GM23248 (cell line): Measurements from ENCODE around the gene ZNF277. TPM values are rescaled to one million over a fixed set of nuclear protein-coding genes. Genes with fewer than 3 reads are reported as not detected.

ENCODE experiments used
- DNase-seq: peaks from one replicate; pipeline ENCODE4 v3.0.0-alpha.2; 2015
- H2AFZ ChIP-seq: fragments of 200-600 bp; sonication (generic); 2 replicates; pipeline ENCODE4 v1.6.1; 2016; ENCODE audit warnings: antibody characterized with exemption
- H3F3A ChIP-seq: fragments of 200-600 bp; sonication (generic); 2 replicates; pipeline ENCODE4 v1.6.1; 2016; ENCODE audit warnings: mild to moderate bottlenecking, antibody characterized with exemption, mixed run types; ENCODE audit not compliant: insufficient read depth
- H3K27ac ChIP-seq: fragments of 200-600 bp; sonication (generic); 2 replicates; pipeline ENCODE4 v1.5.1; 2016; ENCODE audit warnings: mild to moderate bottlenecking
- H3K27me3 ChIP-seq: fragments of 200-600 bp; sonication (generic); replicated peaks from 2 replicates; pipeline ENCODE4 v1.6.1; 2016; ENCODE audit warnings: mild to moderate bottlenecking; ENCODE audit not compliant: insufficient read depth
- H3K36me3 ChIP-seq: fragments of 200-600 bp; sonication (generic); 2 replicates; pipeline ENCODE4 v1.6.1; 2016; ENCODE audit warnings: low read depth, mild to moderate bottlenecking
- H3K4me1 ChIP-seq: fragments of 200-600 bp; sonication (generic); 2 replicates; pipeline ENCODE4 v1.6.1; 2016; ENCODE audit warnings: mild to moderate bottlenecking; ENCODE audit not compliant: insufficient read depth
- H3K4me2 ChIP-seq: fragments of 200-600 bp; sonication (generic); one replicate; pipeline ENCODE4 v1.6.1; 2016; ENCODE audit warnings: mild to moderate bottlenecking; ENCODE audit not compliant: unreplicated experiment
- H3K4me3 ChIP-seq: fragments of 200-600 bp; sonication (generic); 2 replicates; pipeline ENCODE4 v1.5.1; 2016; ENCODE audit warnings: mild to moderate bottlenecking
- H3K79me2 ChIP-seq: fragments of 200-600 bp; sonication (generic); 2 replicates; pipeline ENCODE4 v1.6.1; 2016; ENCODE audit warnings: mild to moderate bottlenecking; ENCODE audit not compliant: insufficient read depth
- H3K9ac ChIP-seq: fragments of 200-600 bp; sonication (generic); 2 replicates; pipeline ENCODE4 v1.6.1; 2016; ENCODE audit warnings: mild to moderate bottlenecking
- H3K9me2 ChIP-seq: fragments of 200-600 bp; sonication (generic); 2 replicates; pipeline ENCODE4 v1.6.1; 2016; ENCODE audit warnings: mixed run types, mild to moderate bottlenecking, moderate library complexity; ENCODE audit not compliant: insufficient read depth
- H3K9me3 ChIP-seq: fragments of 200-600 bp; sonication (generic); one replicate; pipeline ENCODE4 v1.6.1; 2017; ENCODE audit warnings: low read depth
- H4K20me1 ChIP-seq: fragments of 200-600 bp; sonication (generic); 2 replicates; pipeline ENCODE4 v1.6.0; 2016; ENCODE audit not compliant: insufficient read depth
- EZH2 ChIP-seq: fragments of 200-600 bp; sonication (generic); IDR thresholded peaks from 2 replicates; pipeline ENCODE4 v1.6.1; 2018; ENCODE audit warnings: antibody characterized with exemption, mild to moderate bottlenecking; ENCODE audit not compliant: insufficient read depth, poor library complexity, severe bottlenecking
- EZH2phosphoT487 ChIP-seq: fragments of 200-600 bp; sonication (generic); IDR thresholded peaks from 2 replicates; pipeline ENCODE4 v1.6.1; 2018; ENCODE audit warnings: antibody characterized with exemption, moderate library complexity, mild to moderate bottlenecking, low read depth; ENCODE audit not compliant: insufficient read depth
- WGBS, 2 experiments: methylation state at CpG; one replicate each; pipeline ENCODE4 v1.1.6; 2015 to 2017; ENCODE audit warnings: low lambda C conversion rate in 2 of 2, low coverage in 1 of 2; ENCODE audit errors: missing lambda C conversion rate in 2 of 2; 5-methylcytosine and 5-hydroxymethylcytosine counted together
- in situ Hi-C: fragments of 300-500 bp; cut with MboI; formaldehyde crosslinking; loops from 2 replicates; pipeline ENCODE4 v1.15.0; 2020
- polyA plus RNA-seq: library from polyadenylated mRNA; unstranded; fragments of >200 nt; fragmentation: Nextera tagmentation; extraction: Ambion mirVana; gene quantifications from 2 replicates; pipeline ENCODE4 v1.2.1, GENCODE V29; 2016
- total RNA-seq: library from RNA; depleted of rRNA; stranded (reverse); fragments of >200 nt; shearing (Covaris generic); gene quantifications from 2 replicates; pipeline ENCODE4 v1.2.3, GENCODE V29; 2014

The ZNF277 gene
- total and polyA plus RNA-seq, 2 experiments from 2014 or later = 10.0 to 25.1 TPM

DNA sequence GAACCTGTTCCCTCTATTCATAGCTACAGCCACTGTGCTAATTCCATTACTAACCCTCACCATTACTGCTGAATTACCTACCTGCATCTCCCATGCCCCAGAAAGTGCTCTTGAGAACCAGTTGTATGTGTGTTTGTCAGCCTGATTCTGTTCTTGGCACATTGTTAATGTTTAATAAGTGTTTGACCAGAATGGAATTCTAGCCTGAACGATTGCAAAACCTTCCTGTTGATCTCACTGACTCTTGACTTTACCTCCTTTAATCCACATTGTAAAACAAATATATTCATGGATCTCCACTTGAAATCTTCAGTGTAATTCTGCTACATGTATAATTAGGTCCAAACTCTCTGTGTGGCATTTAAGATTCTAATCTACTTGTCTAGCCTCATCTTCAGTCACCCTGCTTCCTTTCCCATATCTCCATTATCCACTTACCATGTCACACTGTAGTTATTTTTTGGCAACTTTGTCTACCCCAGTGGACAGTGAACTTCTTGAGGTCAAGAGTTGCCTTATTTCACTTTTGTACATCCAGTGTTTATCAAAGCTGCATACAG lies 4.9 kb downstream of the ZNF277 start:
- Histone ChIP-seq H3K4me1 (peaks cover 24% of the 10 kb centered on the region), H3K27ac (0 out of 2 replicates have a peak overlapping the region, but pooled peaks have one; percentile 1), H3K4me3 (no peak overlapping the region), H3F3A (peaks cover 14% of the 10 kb centered on the region; the same call in 1 of the 2 replicates), H3K27me3 (no peaks in the 10 kb centered on the region), H3K4me2 (peak overlapping the region; percentile 53), H3K9me3 (no peaks in the 10 kb centered on the region), H3K9ac (no peak overlapping the region), H4K20me1 (peaks cover 10% of the 10 kb centered on the region; the same call in 1 of the 2 replicates), H3K79me2 (peaks cover 96% of the 10 kb centered on the region), H2AFZ (no peak overlapping the region), H3K36me3 (no peaks in the 10 kb centered on the region), H3K9me2 (no peaks in the 10 kb centered on the region)
- DNase-seq = peak; percentile 71
- in situ Hi-C loops = no loop called here
- TF ChIP-seq EZH2 (no peak), EZH2phosphoT487 (no peak)
- WGBS, 2 experiments = 17 to 28% methylated on average over 1 of the region's 1 CpG

DNA sequence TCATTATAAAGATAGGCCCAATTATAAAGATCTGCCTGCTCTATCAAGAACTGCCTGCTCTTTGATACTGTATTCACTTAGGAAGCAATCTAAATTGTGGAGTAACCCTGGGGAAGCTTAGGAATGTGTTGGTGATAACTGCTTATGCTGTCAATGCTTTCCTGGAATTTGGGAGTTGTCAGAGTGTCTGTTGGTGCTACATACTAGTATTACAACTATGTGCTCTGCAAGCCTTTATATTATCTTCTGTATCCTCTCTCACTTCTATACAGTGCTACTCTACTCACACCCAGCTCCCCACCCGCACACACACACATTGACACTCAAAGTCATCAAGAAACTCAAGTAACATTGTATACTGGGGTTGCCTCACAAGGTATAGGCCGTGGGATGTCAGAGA lies 6.1 kb downstream of the ZNF277 start:
- H3K9me3 ChIP-seq = no peaks in the 10 kb centered on the region
- H3K79me2 ChIP-seq = peaks cover 97% of the 10 kb centered on the region
- H2AFZ ChIP-seq = no peak overlapping the region
- TF ChIP-seq EZH2phosphoT487 (no peak), EZH2 (no peak)
- peaks cover 21% of the 10 kb centered on the region for H3K4me1 ChIP-seq
- H3K4me3 ChIP-seq = no peak overlapping the region
- no peaks in the 10 kb centered on the region for H3K27me3 ChIP-seq
- H4K20me1 ChIP-seq = peaks cover 10% of the 10 kb centered on the region; the same call in 1 of the 2 replicates
- no peaks in the 10 kb centered on the region for H3K9me2 ChIP-seq
- H3K9ac ChIP-seq = no peak overlapping the region
- peak; percentile 14 for DNase-seq
- H3F3A ChIP-seq = peaks cover 14% of the 10 kb centered on the region; the same call in 1 of the 2 replicates
- in situ Hi-C loops = no loop called here
- 91 to 97% methylated on average over 2 of the region's 2 CpGs for WGBS, 2 experiments
- H3K4me2 ChIP-seq = peak overlapping the region; percentile 2
- no peak overlapping the region for H3K27ac ChIP-seq
- H3K36me3 ChIP-seq = no peaks in the 10 kb centered on the region

DNA sequence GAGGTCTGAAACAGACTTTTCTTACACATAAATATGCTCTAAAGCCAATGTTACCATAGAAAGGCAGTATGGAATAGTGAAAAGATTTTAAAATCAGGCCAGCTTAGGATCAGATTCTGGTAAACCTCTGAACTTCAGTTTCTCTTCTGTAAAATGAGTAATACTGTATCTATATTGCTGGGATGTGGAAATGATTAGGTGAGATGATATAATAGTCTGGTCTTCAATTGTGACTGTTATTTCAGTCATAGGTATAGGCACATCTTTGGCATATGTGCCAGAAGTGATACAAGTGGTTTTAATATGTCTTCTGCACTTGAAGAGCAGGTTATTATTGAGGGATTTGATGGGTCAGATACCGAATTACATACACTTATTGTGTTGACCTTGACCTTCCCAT lies 7.2 kb downstream of the ZNF277 start:
- WGBS, 2 experiments = 95 to 100% methylated on average over 1 of the region's 1 CpG
- no peaks in the 10 kb centered on the region for H3K9me3 ChIP-seq
- H3K9me2 ChIP-seq = no peaks in the 10 kb centered on the region
- peaks cover 14% of the 10 kb centered on the region; the same call in 1 of the 2 replicates for H3F3A ChIP-seq
- no peak overlapping the region for H3K4me3 ChIP-seq
- peaks cover 94% of the 10 kb centered on the region for H3K79me2 ChIP-seq
- H3K27ac ChIP-seq = no peak overlapping the region
- H4K20me1 ChIP-seq = peaks cover 10% of the 10 kb centered on the region; the same call in 1 of the 2 replicates
- peaks cover 18% of the 10 kb centered on the region for H3K4me1 ChIP-seq
- no peak for DNase-seq
- H2AFZ ChIP-seq = no peak overlapping the region
- H3K4me2 ChIP-seq = no peak overlapping the region
- no peaks in the 10 kb centered on the region for H3K36me3 ChIP-seq
- in situ Hi-C loops = no loop called here
- TF ChIP-seq EZH2phosphoT487 (no peak), EZH2 (no peak)
- H3K27me3 ChIP-seq = no peaks in the 10 kb centered on the region
- no peak overlapping the region for H3K9ac ChIP-seq

DNA sequence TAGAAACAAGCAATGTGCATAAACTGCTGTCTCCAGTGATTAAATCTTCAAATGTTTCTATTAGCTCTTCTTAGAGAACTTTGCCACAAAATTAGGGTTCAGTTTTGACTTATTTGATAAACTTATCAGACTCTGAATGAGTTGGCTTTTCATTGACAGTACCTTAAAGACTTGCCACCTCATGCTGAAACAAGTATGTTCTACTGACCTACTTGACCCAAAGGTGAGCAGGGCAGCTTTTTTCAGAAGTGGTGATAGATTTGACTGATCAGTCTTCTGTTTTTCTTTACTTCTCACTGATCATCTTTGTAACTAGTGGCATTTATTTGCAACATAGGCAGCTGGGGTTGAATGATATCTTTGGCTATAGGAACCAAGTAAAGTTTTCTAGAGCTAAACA lies 7.8 kb downstream of the ZNF277 start:
- peaks cover 18% of the 10 kb centered on the region for H3K4me1 ChIP-seq
- no peak overlapping the region for H3K4me2 ChIP-seq
- H3K9ac ChIP-seq = no peak overlapping the region
- H3K9me3 ChIP-seq = no peaks in the 10 kb centered on the region
- no peak for DNase-seq
- H3K27ac ChIP-seq = no peak overlapping the region
- H3K27me3 ChIP-seq = no peaks in the 10 kb centered on the region
- TF ChIP-seq EZH2phosphoT487 (no peak), EZH2 (no peak)
- H3K79me2 ChIP-seq = peaks cover 94% of the 10 kb centered on the region
- H3K4me3 ChIP-seq = no peak overlapping the region
- no peaks in the 10 kb centered on the region for H3K9me2 ChIP-seq
- peaks cover 14% of the 10 kb centered on the region; the same call in 1 of the 2 replicates for H3F3A ChIP-seq
- H2AFZ ChIP-seq = no peak overlapping the region
- H3K36me3 ChIP-seq = no peaks in the 10 kb centered on the region
- in situ Hi-C loops = no loop called here
- peaks cover 10% of the 10 kb centered on the region; the same call in 1 of the 2 replicates for H4K20me1 ChIP-seq

DNA sequence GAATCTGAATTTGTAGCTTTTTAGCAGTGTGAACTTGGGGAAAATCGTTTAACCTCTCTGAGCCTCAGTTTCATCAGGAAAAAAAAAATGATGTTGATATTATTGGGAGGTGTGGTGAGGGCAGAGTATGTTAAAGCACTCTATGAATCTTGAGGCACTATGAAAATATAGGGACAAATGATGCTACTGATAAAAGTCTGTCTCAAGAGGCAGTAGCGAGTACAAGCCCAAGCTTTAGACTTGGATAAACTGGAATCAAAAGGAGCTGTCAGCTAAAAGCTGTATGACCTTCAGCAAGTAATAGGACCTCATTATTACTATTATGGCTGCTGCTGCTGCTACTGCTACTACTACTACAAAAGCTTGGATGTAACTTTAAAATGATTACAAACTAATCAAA lies 8.4 kb downstream of the ZNF277 start:
- H2AFZ ChIP-seq = no peak overlapping the region
- 93 to 97% methylated on average over 2 of the region's 2 CpGs for WGBS, 2 experiments
- no peaks in the 10 kb centered on the region for H3K9me3 ChIP-seq
- no peaks in the 10 kb centered on the region for H3K27me3 ChIP-seq
- no peak overlapping the region for H3K4me2 ChIP-seq
- no peak for DNase-seq
- TF ChIP-seq EZH2 = no peak
- TF ChIP-seq EZH2phosphoT487 = no peak
- H3K4me3 ChIP-seq = no peak overlapping the region
- no peak overlapping the region for H3K9ac ChIP-seq
- in situ Hi-C loops = no loop called here
- H3K79me2 ChIP-seq = peaks cover 94% of the 10 kb centered on the region
- H3K4me1 ChIP-seq = peaks cover 18% of the 10 kb centered on the region
- peaks cover 10% of the 10 kb centered on the region; the same call in 1 of the 2 replicates for H4K20me1 ChIP-seq
- peaks cover 14% of the 10 kb centered on the region; the same call in 1 of the 2 replicates for H3F3A ChIP-seq
- no peaks in the 10 kb centered on the region for H3K36me3 ChIP-seq
- H3K27ac ChIP-seq = no peak overlapping the region
- no peaks in the 10 kb centered on the region for H3K9me2 ChIP-seq
